OCI-LY7 (cell line): Measurements from ENCODE around the gene EPB41L4B.

Source experiments
- EZH2phosphoT487 ChIP-seq: fragments of 200-600 bp; sonication (generic); IDR thresholded peaks from 2 replicates; pipeline ENCODE4 v1.6.1; 2018; ENCODE audit warnings: low read depth, borderline replicate concordance, mild to moderate bottlenecking, mixed run types, antibody characterized with exemption, low read length, moderate library complexity, mixed read lengths
- TF ChIP-seq, protein P1 (sequence below): fragments of 200-600 bp; sonication (generic); conservative IDR thresholded peaks from 2 replicates; pipeline ENCODE4 v1.5.1; 2014; ENCODE audit warnings: mild to moderate bottlenecking, antibody characterized with exemption, low read length, moderate library complexity, mixed read lengths

DNA sequence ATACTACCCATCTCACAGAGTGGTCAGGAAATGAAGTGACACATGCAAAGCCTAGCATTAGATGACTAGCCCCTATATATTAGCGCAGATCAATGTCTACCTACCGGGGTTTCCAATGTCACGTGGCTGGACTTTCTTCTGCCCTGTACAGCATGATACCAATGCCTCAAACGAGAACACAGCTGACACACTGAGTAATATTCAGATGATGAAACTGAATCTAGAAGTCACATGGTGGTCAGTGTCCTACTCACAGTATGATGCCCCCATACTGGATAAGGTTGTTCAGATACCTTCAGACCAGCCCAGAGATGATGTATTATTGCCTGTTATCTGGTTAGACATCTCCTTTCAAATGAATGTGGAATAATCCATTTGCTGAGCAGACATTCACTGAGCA lies 82.7 kb downstream of the EPB41L4B start:
- TF ChIP-seq, protein P1, sequence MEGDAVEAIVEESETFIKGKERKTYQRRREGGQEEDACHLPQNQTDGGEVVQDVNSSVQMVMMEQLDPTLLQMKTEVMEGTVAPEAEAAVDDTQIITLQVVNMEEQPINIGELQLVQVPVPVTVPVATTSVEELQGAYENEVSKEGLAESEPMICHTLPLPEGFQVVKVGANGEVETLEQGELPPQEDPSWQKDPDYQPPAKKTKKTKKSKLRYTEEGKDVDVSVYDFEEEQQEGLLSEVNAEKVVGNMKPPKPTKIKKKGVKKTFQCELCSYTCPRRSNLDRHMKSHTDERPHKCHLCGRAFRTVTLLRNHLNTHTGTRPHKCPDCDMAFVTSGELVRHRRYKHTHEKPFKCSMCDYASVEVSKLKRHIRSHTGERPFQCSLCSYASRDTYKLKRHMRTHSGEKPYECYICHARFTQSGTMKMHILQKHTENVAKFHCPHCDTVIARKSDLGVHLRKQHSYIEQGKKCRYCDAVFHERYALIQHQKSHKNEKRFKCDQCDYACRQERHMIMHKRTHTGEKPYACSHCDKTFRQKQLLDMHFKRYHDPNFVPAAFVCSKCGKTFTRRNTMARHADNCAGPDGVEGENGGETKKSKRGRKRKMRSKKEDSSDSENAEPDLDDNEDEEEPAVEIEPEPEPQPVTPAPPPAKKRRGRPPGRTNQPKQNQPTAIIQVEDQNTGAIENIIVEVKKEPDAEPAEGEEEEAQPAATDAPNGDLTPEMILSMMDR, result no peak
- TF ChIP-seq EZH2phosphoT487, result no peak
